Measurements from ENCODE around the gene TEAD3. TPM values are rescaled to one million over a fixed set of nuclear protein-coding genes. Genes with fewer than 3 reads are reported as not detected.

TEAD3 gene
- total RNA-seq, 4 donors from 2014 or later: 10.2 to 107 (median 17.2) TPM

- intact Hi-C loops (cut with DNase I; ENCODE audit: low total_unique reads): no loop called here
- Histone ChIP-seq H3K27me3 (no peaks in the 10 kb centered on the region), H3K27ac (peak overlapping the region; percentile 85 to 93), H3K4me3 (peak overlapping the region; percentile 67 to 71), H3K36me3 (no peaks in the 10 kb centered on the region), H3K4me1 (peaks cover 0 to 7% of the 10 kb centered on the region in 2 donors), H3K9me3 (no peaks in the 10 kb centered on the region)
- TF ChIP-seq CTCF (IDR thresholded peaks at IDR 0.05): no peak
- TF ChIP-seq POLR2A (IDR thresholded peaks at IDR 0.05): no peak
- peak; percentile 52 to 63 for DNase-seq
These were observed 26.9 kb downstream of the TEAD3 start for GRCh38 chr6:35469751-35470662.

- intact Hi-C loops (cut with DNase I; ENCODE audit: low total_unique reads): no loop called here
- peaks cover 0 to 7% of the 10 kb centered on the region in 2 donors for H3K4me1 ChIP-seq
- H3K4me3 ChIP-seq: peak overlapping the region; percentile 67 to 71
- no peaks in the 10 kb centered on the region for H3K9me3 ChIP-seq
- TF ChIP-seq CTCF (IDR thresholded peaks at IDR 0.05): no peak
- TF ChIP-seq POLR2A (IDR thresholded peaks at IDR 0.05): no peak
- no peaks in the 10 kb centered on the region for H3K27me3 ChIP-seq
- peak overlapping the region; percentile 85 to 93 for H3K27ac ChIP-seq
- H3K36me3 ChIP-seq: no peaks in the 10 kb centered on the region
- DNase-seq: peak in 1 of 2 donors; percentile 53
These were observed 27.7 kb downstream of the TEAD3 start for GRCh38 chr6:35468980-35469750.

- TF ChIP-seq POLR2A (IDR thresholded peaks at IDR 0.05) (peak; percentile 85 to 96), CTCF (IDR thresholded peaks at IDR 0.05) (peak; percentile 98 to 99 (median 98))
These were observed 28.5 kb downstream of the TEAD3 start, which contains the start of gene RPL10A for GRCh38 chr6:35468181-35468979. RPL10A (plus strand) TSS chr6:35468401; CDS start chr6:35468435, 34 bp downstream.

GRCh38 chr6:35465646-35466045, 31.2 kb downstream of the TEAD3 start:
- Histone ChIP-seq H3K4me1 (peaks cover 0 to 7% of the 10 kb centered on the region in 2 donors), H3K4me3 (no peak overlapping the region), H3K27ac (no peak overlapping the region), H3K9me3 (no peaks in the 10 kb centered on the region), H3K36me3 (no peaks in the 10 kb centered on the region), H3K27me3 (no peaks in the 10 kb centered on the region)
- intact Hi-C loops (cut with DNase I; ENCODE audit: low total_unique reads): no loop called here
- DNase-seq: no peak
- TF ChIP-seq CTCF (IDR thresholded peaks at IDR 0.05) (no peak), POLR2A (IDR thresholded peaks at IDR 0.05) (no peak)

More at GRCh38 chr6:35468181-35468979, 28.5 kb downstream of the TEAD3 start, which contains the start of gene RPL10A:
- Histone ChIP-seq H3K9me3 (no peaks in the 10 kb centered on the region), H3K36me3 (no peaks in the 10 kb centered on the region), H3K4me3 (peak within 1 kb of the TSS; percentile 67 to 71), H3K4me1 (peaks cover 0 to 7% of the 10 kb centered on the region in 2 donors), H3K27ac (peak within 1 kb of the TSS; percentile 85 to 93), H3K27me3 (no peaks in the 10 kb centered on the region)
- DNase-seq: peak; percentile 97 to 98
- intact Hi-C loops (cut with DNase I; ENCODE audit: low total_unique reads): no loop called here
